HG02938 (cell line): ENCODE data around the gene CPNE2.
A peak's percentile ranks its signal among the peaks of the same experiment; 100 is the strongest.
"Not testable (repeated sequence)": the region's sequence is repeated elsewhere in the genome, so short reads cannot be mapped to it uniquely, and the experiment has no call there.

Source experiments
- ATAC-seq: cut with Tn5 transposase; IDR thresholded peaks from one replicate; pipeline ENCODE4 v1.9.1; 2021; ENCODE audit warnings: mild to moderate bottlenecking, moderate library complexity; ENCODE audit not compliant: unreplicated experiment

Gene CPNE2

GRCh38 chr16:57091975-57092785, at the start of gene CPNE2:
Gene CPNE2 (plus strand): TSS chr16:57092583. CDS start chr16:57110743, 18,160 bp downstream.
- no peak for ATAC-seq

GRCh38 chr16:57043248-57043647, 49.1 kb upstream of the CPNE2 start:
- no peak for ATAC-seq

DNA sequence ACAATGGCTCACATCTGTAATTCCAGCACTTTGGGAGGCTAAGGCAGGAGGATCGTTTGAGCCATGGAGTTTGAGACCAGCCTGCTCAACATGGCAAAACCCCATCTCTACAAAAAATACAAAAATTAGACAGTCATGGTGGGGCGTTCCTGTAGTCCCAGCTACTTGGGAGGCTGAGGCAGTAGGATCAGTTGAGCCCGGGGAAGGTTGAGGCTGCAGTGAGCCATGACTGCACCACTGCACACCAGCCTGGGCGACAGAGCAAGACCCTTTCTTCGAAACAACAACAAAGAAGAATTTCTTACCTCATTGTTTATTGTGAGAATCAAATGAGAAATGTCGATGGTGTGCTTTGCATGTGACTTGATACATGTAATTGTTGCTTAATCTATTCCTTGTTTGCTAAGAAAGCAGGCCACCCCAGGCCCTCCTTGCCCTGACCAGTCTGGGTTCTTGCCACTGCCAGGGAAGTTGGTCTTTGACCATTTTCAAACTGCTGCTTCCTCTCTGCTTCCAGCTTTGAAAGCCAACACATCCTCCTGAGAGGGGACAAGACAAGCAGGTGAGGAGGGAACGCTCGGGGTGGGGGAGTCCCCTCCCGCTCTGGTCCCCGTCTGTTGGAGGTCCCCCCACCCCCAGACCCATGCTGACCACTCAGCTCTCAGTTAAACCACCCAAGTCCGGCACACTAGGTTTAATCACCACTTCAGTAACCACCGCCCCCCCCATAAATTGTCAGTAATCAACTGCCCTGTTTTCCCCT, 47.3 kb upstream of the CPNE2 start:
- no peak for ATAC-seq

DNA sequence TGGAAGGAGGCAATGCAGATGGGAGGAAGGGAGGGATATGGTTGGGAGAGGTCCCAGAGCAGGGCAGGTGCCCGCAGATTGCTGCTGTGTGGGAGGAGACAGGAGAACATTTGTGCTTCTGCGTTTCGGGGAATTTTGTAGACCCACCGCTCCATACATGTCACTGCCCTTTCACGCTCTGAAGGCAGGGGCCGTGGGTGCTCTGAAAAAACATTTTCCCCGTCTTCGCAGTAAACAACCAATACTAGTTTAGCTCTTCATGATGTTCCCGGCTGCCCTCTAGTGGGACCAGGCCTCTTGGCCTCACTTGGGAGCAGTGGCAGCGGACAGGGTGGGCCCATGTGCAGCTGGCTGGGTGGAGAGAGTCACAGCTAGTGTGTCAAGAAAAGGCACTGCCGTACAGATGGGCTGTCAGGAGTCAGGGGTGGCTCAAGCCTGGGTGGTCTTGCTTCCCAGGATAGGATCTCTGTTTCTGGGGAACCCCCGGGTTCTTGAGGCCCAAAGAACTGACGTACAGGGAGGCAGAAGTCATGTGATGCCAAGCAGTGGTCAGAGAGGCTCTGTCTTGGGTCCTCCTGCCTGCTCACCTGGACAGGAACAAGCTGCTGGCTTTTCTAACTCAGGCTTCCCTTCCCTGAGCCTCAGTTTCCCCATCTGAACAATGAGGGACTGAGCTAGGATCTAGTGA, 46.5 kb upstream of the CPNE2 start:
- ATAC-seq = no peak

- no peak for ATAC-seq
Measured at GRCh38 chr16:57048095-57048494, 44.3 kb upstream of the CPNE2 start.

GRCh38 chr16:57049678-57050077, 42.7 kb upstream of the CPNE2 start:
- ATAC-seq = peak; percentile 63

DNA sequence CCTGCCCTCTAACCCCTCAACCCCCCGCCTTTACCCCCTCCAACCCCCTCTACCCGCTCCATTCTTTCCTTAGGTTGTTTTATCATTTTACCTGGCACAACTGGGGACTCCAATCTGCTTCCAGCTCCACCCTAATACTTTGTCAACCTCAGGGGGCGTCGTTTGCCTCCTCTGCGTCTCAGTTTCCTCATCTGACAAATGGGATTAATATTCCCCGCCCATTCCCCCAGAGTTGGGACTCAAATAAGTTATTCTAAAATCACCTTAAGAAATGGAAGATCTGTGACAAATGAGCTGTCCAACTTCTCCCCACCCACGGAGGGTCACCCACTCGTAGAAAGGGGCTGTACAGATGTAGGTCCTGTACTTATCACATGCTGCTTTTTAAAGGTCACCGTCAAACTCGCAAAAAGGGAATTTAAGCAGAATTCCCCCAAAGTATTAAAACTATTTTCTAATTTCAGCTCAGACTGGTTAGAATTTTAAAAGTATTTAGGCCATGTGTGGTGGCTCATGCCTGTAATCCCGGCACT, 40.6 kb upstream of the CPNE2 start:
- ATAC-seq = no peak

DNA sequence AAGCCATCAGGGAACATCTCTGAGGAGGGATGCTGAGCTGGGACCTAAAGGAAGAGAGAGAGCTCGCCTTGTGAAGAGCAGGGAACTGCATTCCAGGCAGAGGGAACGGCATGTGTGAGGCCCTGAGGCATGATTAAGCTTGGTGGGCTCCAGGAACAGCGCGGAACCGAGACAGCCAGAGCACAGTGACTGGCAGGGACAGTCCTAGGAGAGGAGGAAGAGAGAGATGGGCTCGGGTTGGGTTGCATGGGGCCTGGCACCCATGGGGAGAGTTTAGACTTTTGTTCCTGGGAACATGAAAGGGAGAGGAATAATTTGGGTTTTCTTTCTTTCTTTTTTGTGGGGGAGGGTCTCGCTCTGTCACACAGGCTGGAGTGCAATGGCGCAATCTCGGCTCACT, 39.2 kb upstream of the CPNE2 start:
- ATAC-seq = no peak

- no peak for ATAC-seq
Measured at GRCh38 chr16:57054338-57054737, 38.0 kb upstream of the CPNE2 start.

DNA sequence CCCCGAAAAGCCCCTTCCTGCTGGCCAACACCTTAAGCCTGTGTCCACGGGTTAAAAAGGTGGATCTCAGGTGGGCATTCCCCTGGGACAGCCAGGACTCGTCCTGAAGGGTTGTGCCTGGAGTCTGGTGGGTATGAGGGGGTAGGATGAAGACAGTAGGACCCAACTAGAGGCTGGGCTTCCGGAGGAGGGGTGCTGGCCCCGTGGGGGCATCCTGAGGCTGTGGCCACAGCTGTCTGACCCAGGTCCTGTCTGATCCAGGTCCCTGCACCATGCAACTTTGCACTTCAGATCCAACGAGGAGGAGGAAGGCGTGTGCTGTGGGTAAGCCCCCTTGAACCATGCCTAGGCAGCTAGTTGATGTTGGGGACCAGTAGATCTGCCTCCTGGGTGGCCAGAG, 37.6 kb upstream of the CPNE2 start:
- ATAC-seq = no peak

GRCh38 chr16:57055671-57056070, 36.7 kb upstream of the CPNE2 start:
- no peak for ATAC-seq

GRCh38 chr16:57058291-57058861, 34.0 kb upstream of the CPNE2 start:
- ATAC-seq = no peak

DNA sequence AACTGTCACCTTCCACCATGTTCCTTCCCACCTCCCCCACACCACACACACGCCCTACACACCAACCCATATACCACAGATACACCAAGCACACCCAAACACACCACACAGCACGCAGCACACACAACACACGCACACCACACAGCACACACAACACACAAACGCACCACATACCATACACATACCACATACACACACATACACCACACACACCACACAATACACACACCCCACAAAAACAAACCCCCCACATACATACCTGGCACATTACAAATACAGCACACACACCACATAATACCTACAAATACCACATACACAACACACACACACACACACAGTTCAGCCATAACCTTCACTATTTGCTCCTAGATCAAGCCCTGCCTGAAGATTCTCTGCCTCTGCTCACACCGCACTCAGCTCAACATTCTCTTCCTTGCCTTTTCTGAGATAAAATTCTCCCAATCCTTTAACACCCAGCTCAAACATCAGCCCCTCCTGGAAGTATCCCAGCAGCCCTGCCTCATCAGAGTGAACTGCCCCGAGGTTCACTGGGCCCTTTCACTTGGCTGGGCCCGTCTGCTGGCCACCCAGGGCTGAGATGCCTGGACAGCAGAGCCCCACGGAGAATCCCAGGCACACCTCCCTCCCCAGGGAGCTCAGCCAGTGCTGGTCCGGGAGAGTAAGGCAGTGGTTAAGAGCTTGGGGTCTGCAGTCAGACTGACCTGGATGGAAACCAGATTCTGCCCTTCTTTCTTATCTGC, 31.9 kb upstream of the CPNE2 start:
- no peak for ATAC-seq

DNA sequence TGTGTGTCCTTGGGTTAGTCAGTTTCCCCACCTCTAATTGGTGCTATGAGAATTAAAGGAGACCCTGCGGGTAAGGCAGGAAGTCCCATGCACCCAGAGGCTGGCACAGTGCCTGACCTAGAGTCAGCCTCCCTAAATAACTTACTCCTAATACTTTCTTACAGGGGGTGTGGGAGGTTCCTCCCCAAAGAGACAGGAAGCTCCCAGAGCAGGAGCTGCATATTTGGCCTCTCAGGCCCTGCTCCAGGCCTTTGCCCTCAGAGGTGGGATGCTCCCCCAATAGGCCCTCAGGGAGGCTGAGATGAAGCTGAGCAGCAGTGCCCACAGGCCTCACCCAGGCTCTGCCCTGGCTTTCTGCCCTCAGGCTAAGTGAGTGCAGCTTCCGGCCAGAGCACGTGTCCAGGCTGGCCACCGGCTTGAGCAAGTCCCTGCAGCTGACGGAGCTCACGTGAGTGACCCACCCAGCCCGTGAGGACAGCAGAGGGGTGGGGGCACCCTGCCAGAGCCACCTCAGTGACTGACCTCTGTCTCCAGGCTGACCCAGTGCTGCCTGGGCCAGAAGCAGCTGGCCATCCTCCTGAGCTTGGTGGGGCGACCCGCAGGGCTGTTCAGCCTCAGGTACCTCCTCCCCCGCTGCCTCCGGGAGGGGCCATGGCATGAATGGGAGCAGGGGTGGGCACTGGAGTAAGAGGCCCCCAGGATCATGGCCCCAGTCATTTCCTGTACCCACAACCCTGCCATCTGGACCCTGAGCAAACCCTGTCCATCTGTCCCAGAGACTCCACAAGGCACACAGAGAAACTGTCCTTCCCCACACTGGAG, 31.1 kb upstream of the CPNE2 start:
- no peak for ATAC-seq

GRCh38 chr16:57062329-57062728, 30.1 kb upstream of the CPNE2 start:
- no peak for ATAC-seq

DNA sequence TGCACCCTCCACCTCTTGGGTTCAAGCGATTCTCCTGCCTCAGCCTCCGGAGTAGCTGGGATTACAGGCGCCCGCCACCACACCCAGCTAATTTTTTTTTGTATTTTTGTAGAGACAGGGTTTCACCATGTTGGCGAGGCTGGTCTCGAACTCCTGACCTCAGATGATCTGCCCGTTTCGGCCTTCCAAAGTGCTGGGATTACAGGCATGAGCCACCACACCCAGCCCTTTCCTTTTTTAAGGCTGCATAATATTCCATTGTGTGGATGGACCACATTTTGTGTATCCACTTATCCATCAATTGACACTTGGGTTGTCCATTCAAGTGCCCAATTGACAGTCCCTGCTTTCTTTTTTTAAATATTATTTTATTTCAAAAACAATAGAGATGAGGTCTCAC, 29.2 kb upstream of the CPNE2 start:
- not testable (repeated sequence) for ATAC-seq

- ATAC-seq = no peak
Measured at GRCh38 chr16:57064995-57065394, 27.4 kb upstream of the CPNE2 start.

DNA sequence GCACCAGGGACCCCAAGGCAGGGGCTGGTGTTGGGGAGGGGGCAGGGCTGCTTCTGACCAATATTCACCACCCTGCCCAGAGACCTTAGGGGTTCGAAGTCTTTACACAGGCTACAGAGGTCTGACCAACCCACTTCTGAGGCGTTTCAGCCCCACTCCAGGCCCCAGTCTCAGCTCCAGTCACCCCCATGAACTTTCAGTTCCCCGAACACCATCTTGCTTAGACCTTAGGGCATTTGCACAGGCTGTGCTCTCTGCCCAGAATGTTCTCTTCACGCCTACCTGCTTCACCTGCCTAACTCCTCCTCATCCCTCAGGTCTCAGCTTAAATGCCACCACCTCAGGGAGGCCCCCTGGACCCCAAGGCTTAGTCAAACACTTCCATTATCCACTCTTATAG, 25.8 kb upstream of the CPNE2 start:
- ATAC-seq = no peak

DNA sequence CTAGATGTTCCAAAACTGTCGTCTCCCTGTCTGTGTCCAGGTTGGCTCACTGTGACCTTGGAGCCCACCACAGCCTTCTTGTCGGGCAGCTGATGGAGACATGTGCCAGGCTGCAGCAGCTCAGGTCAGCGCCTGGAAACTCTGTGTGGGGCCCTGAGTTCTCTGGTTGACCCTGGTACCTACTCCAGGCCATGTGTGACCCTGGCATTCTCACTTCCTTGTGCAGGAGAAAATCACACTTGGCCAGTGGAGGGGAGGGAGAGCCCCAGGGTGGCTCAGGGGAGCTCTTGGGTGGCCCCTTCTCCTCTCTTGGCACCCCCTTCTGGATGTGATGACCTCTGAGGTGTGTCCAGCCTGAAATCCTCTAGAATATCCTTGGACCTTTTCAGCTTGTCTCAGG, 25.0 kb upstream of the CPNE2 start:
- no peak for ATAC-seq
